ENCODE results near the gene CDC20. TPM values are rescaled to one million over a fixed set of nuclear protein-coding genes. Genes with fewer than 3 reads are reported as not detected.
A peak's percentile ranks its signal among the peaks of the same experiment; 100 is the strongest.

The CDC20 gene
- total RNA-seq, 5 donors from 2014 or later (not counting 1 experiment from before 2014, with no cell fraction given) = 0.88 to 2.8 (median 1.9) TPM

GRCh38 chr1:43348809-43349593 lies 9.8 kb upstream of the CDC20 start:
- H3K9me3 Mint-ChIP-seq = no peaks in the 10 kb centered on the region
- ATAC-seq (replicated peaks in 1 of 4) = peak; percentile 71 to 90 (median 82)
- H3K4me3 Mint-ChIP-seq = peak overlapping the region; percentile 70 to 77 (median 76)
- H3K27ac Mint-ChIP-seq = peak overlapping the region; percentile 77 to 81
- peaks cover 4 to 15% (median 6%) of the 10 kb centered on the region in 3 donors for H3K4me1 Mint-ChIP-seq
- WGBS (ENCODE audit: insufficient coverage) = 58% methylated on average over 68 of the region's 72 CpGs
- Histone ChIP-seq H3K27me3 (replicated peaks in 1 of 2; ENCODE audit: control insufficient read depth in 2 of 2, extremely low read depth in 1 of 2, insufficient read depth in 2 of 2, low read length in 1 of 2) (no peaks in the 10 kb centered on the region), H3K4me1 (ENCODE audit: control insufficient read depth in 1 of 2, extremely low read depth in 1 of 2, insufficient read depth in 2 of 2, low read length in 2 of 2) (peaks cover 0 to 5% of the 10 kb centered on the region in 2 experiments), H3K4me3 (ENCODE audit: control insufficient read depth in 1 of 2, extremely low read depth in 1 of 2, low read length in 1 of 2) (peak overlapping the region in 1 of 2 donors; percentile 51), H3K36me3 (ENCODE audit: control insufficient read depth in 2 of 2, extremely low read depth in 1 of 2, insufficient read depth in 1 of 2, low read length in 1 of 2) (no peaks in the 10 kb centered on the region), H3K9me3 (no peaks in the 10 kb centered on the region), H3K27ac (ENCODE audit: low read length) (peak overlapping the region; percentile 89)
- H3K27me3 Mint-ChIP-seq = no peaks in the 10 kb centered on the region
- ChIA-PET POLR2A (no interaction called here), CTCF (interaction anchor here in 1 of 2 donors (0.6 kb wide), 1 partner anchor 201 kb away, joined by 4 read pairs; no protein-coding TSS in a partner anchor)
- H3K36me3 Mint-ChIP-seq = no peaks in the 10 kb centered on the region
- DNase-seq = peak; percentile 29 to 87 (median 66)

- Mint-ChIP-seq H3K36me3 (peaks cover 3% of the 10 kb centered on the region), H3K4me1 (peaks cover 4 to 15% (median 6%) of the 10 kb centered on the region in 3 donors), H3K27me3 (no peaks in the 10 kb centered on the region), H3K27ac (peak overlapping the region; percentile 77 to 81), H3K9me3 (no peaks in the 10 kb centered on the region), H3K4me3 (peak overlapping the region; percentile 70 to 77 (median 76))
- Histone ChIP-seq H3K27me3 (replicated peaks in 1 of 2; ENCODE audit: control insufficient read depth in 2 of 2, extremely low read depth in 1 of 2, insufficient read depth in 2 of 2, low read length in 1 of 2) (no peaks in the 10 kb centered on the region), H3K9me3 (no peaks in the 10 kb centered on the region), H3K4me3 (ENCODE audit: control insufficient read depth in 1 of 2, extremely low read depth in 1 of 2, low read length in 1 of 2) (peak overlapping the region in 1 of 2 donors; percentile 51), H3K27ac (ENCODE audit: low read length) (peak overlapping the region; percentile 89), H3K4me1 (ENCODE audit: control insufficient read depth in 1 of 2, extremely low read depth in 1 of 2, insufficient read depth in 2 of 2, low read length in 2 of 2) (peaks cover 0 to 5% of the 10 kb centered on the region in 2 experiments), H3K36me3 (ENCODE audit: control insufficient read depth in 2 of 2, extremely low read depth in 1 of 2, insufficient read depth in 1 of 2, low read length in 1 of 2) (no peaks in the 10 kb centered on the region)
- ChIA-PET CTCF (no interaction called here), POLR2A (no interaction called here)
- ATAC-seq (replicated peaks in 1 of 4) = no peak
- WGBS (ENCODE audit: insufficient coverage) = 70% methylated on average over 7 of the region's 11 CpGs
- DNase-seq = no peak
Measured at GRCh38 chr1:43349594-43350306, 9.0 kb upstream of the CDC20 start.

- no peaks in the 10 kb centered on the region for H3K27me3 Mint-ChIP-seq
- H3K36me3 ChIP-seq (ENCODE audit: control insufficient read depth in 2 of 2, extremely low read depth in 1 of 2, insufficient read depth in 1 of 2, low read length in 1 of 2) = no peaks in the 10 kb centered on the region
- H3K27ac ChIP-seq (ENCODE audit: low read length) = no peak overlapping the region
- no peak overlapping the region for H3K4me3 ChIP-seq (ENCODE audit: control insufficient read depth in 1 of 2, extremely low read depth in 1 of 2, low read length in 1 of 2)
- no CpG with 5 or more reads among the region's 1 CpG for WGBS (ENCODE audit: insufficient coverage)
- DNase-seq (no peak), ATAC-seq (replicated peaks in 1 of 4) (no peak)
- ChIA-PET POLR2A (no interaction called here), CTCF (no interaction called here)
- no peak overlapping the region for H3K4me3 Mint-ChIP-seq
- no peaks in the 10 kb centered on the region for H3K27me3 ChIP-seq (replicated peaks in 1 of 2; ENCODE audit: control insufficient read depth in 2 of 2, extremely low read depth in 1 of 2, insufficient read depth in 2 of 2, low read length in 1 of 2)
- no peaks in the 10 kb centered on the region for H3K9me3 ChIP-seq
- H3K36me3 Mint-ChIP-seq = peaks cover 3% of the 10 kb centered on the region
- H3K27ac Mint-ChIP-seq = no peak overlapping the region
- peaks cover 0 to 5% of the 10 kb centered on the region in 2 experiments for H3K4me1 ChIP-seq (ENCODE audit: control insufficient read depth in 1 of 2, extremely low read depth in 1 of 2, insufficient read depth in 2 of 2, low read length in 2 of 2)
- no peaks in the 10 kb centered on the region for H3K9me3 Mint-ChIP-seq
- peaks cover 4 to 15% (median 6%) of the 10 kb centered on the region in 3 donors for H3K4me1 Mint-ChIP-seq
Measured at GRCh38 chr1:43350976-43351375, 7.8 kb upstream of the CDC20 start.

- ATAC-seq (replicated peaks in 1 of 4) = no peak
- no peaks in the 10 kb centered on the region for H3K9me3 Mint-ChIP-seq
Measured at GRCh38 chr1:43351421-43352350, 7.1 kb upstream of the CDC20 start.

GRCh38 chr1:43352351-43352705 lies 6.5 kb upstream of the CDC20 start:
- ChIA-PET POLR2A (no interaction called here), CTCF (no interaction called here)
- ATAC-seq (replicated peaks in 1 of 4) = no peak
- H3K27me3 ChIP-seq (replicated peaks in 1 of 2; ENCODE audit: control insufficient read depth in 2 of 2, extremely low read depth in 1 of 2, insufficient read depth in 2 of 2, low read length in 1 of 2) = no peaks in the 10 kb centered on the region
- Mint-ChIP-seq H3K27ac (no peak overlapping the region), H3K4me3 (no peak overlapping the region), H3K36me3 (peaks cover 3% of the 10 kb centered on the region), H3K4me1 (peaks cover 4 to 15% (median 6%) of the 10 kb centered on the region in 3 donors), H3K9me3 (no peaks in the 10 kb centered on the region), H3K27me3 (no peaks in the 10 kb centered on the region)
- no peak overlapping the region for H3K4me3 ChIP-seq (ENCODE audit: control insufficient read depth in 1 of 2, extremely low read depth in 1 of 2, low read length in 1 of 2)
- no peaks in the 10 kb centered on the region for H3K36me3 ChIP-seq (ENCODE audit: control insufficient read depth in 2 of 2, extremely low read depth in 1 of 2, insufficient read depth in 1 of 2, low read length in 1 of 2)
- no peak for DNase-seq
- no peak overlapping the region for H3K27ac ChIP-seq (ENCODE audit: low read length)
- peaks cover 0 to 5% of the 10 kb centered on the region in 2 experiments for H3K4me1 ChIP-seq (ENCODE audit: control insufficient read depth in 1 of 2, extremely low read depth in 1 of 2, insufficient read depth in 2 of 2, low read length in 2 of 2)
- H3K9me3 ChIP-seq = no peaks in the 10 kb centered on the region
- WGBS (ENCODE audit: insufficient coverage) = 90% methylated on average over 2 of the region's 2 CpGs

More at GRCh38 chr1:43351421-43352350, 7.1 kb upstream of the CDC20 start:
- no peaks in the 10 kb centered on the region for H3K9me3 ChIP-seq
- no peaks in the 10 kb centered on the region for H3K27me3 Mint-ChIP-seq
- H3K4me1 Mint-ChIP-seq = peaks cover 4 to 15% (median 6%) of the 10 kb centered on the region in 3 donors
- peaks cover 3% of the 10 kb centered on the region for H3K36me3 Mint-ChIP-seq
- no peaks in the 10 kb centered on the region for H3K27me3 ChIP-seq (replicated peaks in 1 of 2; ENCODE audit: control insufficient read depth in 2 of 2, extremely low read depth in 1 of 2, insufficient read depth in 2 of 2, low read length in 1 of 2)
- no peak for DNase-seq
- no peaks in the 10 kb centered on the region for H3K36me3 ChIP-seq (ENCODE audit: control insufficient read depth in 2 of 2, extremely low read depth in 1 of 2, insufficient read depth in 1 of 2, low read length in 1 of 2)
- no peak overlapping the region for H3K4me3 ChIP-seq (ENCODE audit: control insufficient read depth in 1 of 2, extremely low read depth in 1 of 2, low read length in 1 of 2)
- 100% methylated on average over 3 of the region's 10 CpGs for WGBS (ENCODE audit: insufficient coverage)
- POLR2A ChIA-PET = no interaction called here
- H3K27ac ChIP-seq (ENCODE audit: low read length) = no peak overlapping the region
- H3K4me3 Mint-ChIP-seq = no peak overlapping the region
- CTCF ChIA-PET = no interaction called here
- H3K27ac Mint-ChIP-seq = peak overlapping the region in 1 of 2 donors; percentile 13
- peaks cover 0 to 5% of the 10 kb centered on the region in 2 experiments for H3K4me1 ChIP-seq (ENCODE audit: control insufficient read depth in 1 of 2, extremely low read depth in 1 of 2, insufficient read depth in 2 of 2, low read length in 2 of 2)

- Histone ChIP-seq H3K27ac (ENCODE audit: low read length) (no peak overlapping the region), H3K4me1 (ENCODE audit: control insufficient read depth in 1 of 2, extremely low read depth in 1 of 2, insufficient read depth in 2 of 2, low read length in 2 of 2) (peaks cover under 1 to 7% of the 10 kb centered on the region in 2 experiments), H3K36me3 (ENCODE audit: control insufficient read depth in 2 of 2, extremely low read depth in 1 of 2, insufficient read depth in 1 of 2, low read length in 1 of 2) (no peaks in the 10 kb centered on the region), H3K27me3 (replicated peaks in 1 of 2; ENCODE audit: control insufficient read depth in 2 of 2, extremely low read depth in 1 of 2, insufficient read depth in 2 of 2, low read length in 1 of 2) (no peaks in the 10 kb centered on the region), H3K9me3 (no peaks in the 10 kb centered on the region), H3K4me3 (ENCODE audit: control insufficient read depth in 1 of 2, extremely low read depth in 1 of 2, low read length in 1 of 2) (no peak overlapping the region)
- CTCF ChIA-PET = no interaction called here
- no peak overlapping the region for H3K27ac Mint-ChIP-seq
- ATAC-seq (replicated peaks in 1 of 4) (no peak), DNase-seq (no peak)
- peaks cover 3% of the 10 kb centered on the region for H3K36me3 Mint-ChIP-seq
- no peak overlapping the region for H3K4me3 Mint-ChIP-seq
- H3K9me3 Mint-ChIP-seq = no peaks in the 10 kb centered on the region
- H3K27me3 Mint-ChIP-seq = no peaks in the 10 kb centered on the region
- POLR2A ChIA-PET = no interaction called here
- WGBS (ENCODE audit: insufficient coverage) = 18% methylated on average over 1 of the region's 3 CpGs
- H3K4me1 Mint-ChIP-seq = peaks cover 7 to 17% (median 9%) of the 10 kb centered on the region in 3 donors
Measured at GRCh38 chr1:43352881-43353280, 5.9 kb upstream of the CDC20 start.
